ENCODE data around the gene FBXL5. TPM values are rescaled to one million over a fixed set of nuclear protein-coding genes. Genes with fewer than 3 reads are reported as not detected.

The FBXL5 gene
- total and polyA plus RNA-seq, 9 of the 15 experiments (the other 6 are each of a cell fraction or from before 2014, with no cell fraction given): 6.0 to 35.2 (median 22.1) TPM

GRCh38 chr4:15653864-15654592 lies 1.1 kb downstream of the FBXL5 start (continued):
- no peak for TF ChIP-seq PBX2 (CRISPR knock-in tag; IDR thresholded peaks at IDR 0.05; ENCODE audit: low read depth)
- TF ChIP-seq PBX2 (tag; conservative IDR thresholded peaks at IDR 0.05; ENCODE audit: low read depth): no peak
- TF ChIP-seq CEBPB (tag; IDR thresholded peaks at IDR 0.05): peak; percentile 62
- 0 out of 2 replicates have a peak, but pooled peaks have one; percentile 19 for TF ChIP-seq ARID1B (IDR thresholded peaks at IDR 0.05)
- TF ChIP-seq ZNF354B (CRISPR knock-in tag; IDR thresholded peaks at IDR 0.05): no peak
- no peak for TF ChIP-seq POLR2G (IDR thresholded peaks at IDR 0.05; ENCODE audit: low read depth, low read length)
- TF ChIP-seq POLR2H (tag; IDR thresholded peaks at IDR 0.05; ENCODE audit: low read depth): peak; percentile 45; the same call in 1 of the 2 replicates
- TF ChIP-seq RBM17 (IDR thresholded peaks at IDR 0.05; ENCODE audit: borderline replicate concordance, low read depth, low read length): no peak
- TF ChIP-seq THRAP3 (IDR thresholded peaks at IDR 0.05; ENCODE audit: borderline replicate concordance): no peak
- TF ChIP-seq CSDE1 (IDR thresholded peaks at IDR 0.05): no peak
- TF ChIP-seq SMAD1 (IDR thresholded peaks at IDR 0.05; ENCODE audit: low read depth, low read length, partially characterized antibody): no peak
- TF ChIP-seq THAP7 (CRISPR knock-in tag; IDR thresholded peaks at IDR 0.05): no peak
- no peak for TF ChIP-seq ZNF324 (CRISPR knock-in tag; IDR thresholded peaks at IDR 0.05)
- TF ChIP-seq XRCC4 (IDR thresholded peaks at IDR 0.05; ENCODE audit: extremely low read depth, insufficient read depth, insufficient read length): no peak
- TF ChIP-seq POLR2AphosphoS5 (IDR thresholded peaks at IDR 0.05; ENCODE audit: control insufficient read depth, insufficient read depth, low read depth, low read length): peak; percentile 50
- peak; percentile 39; the same call in 1 of the 2 replicates for TF ChIP-seq ATF7 (IDR thresholded peaks at IDR 0.05)
- peak; percentile 42 for TF ChIP-seq NFYB (IDR thresholded peaks at IDR 0.05; ENCODE audit: extremely low read depth, insufficient read length)
- TF ChIP-seq TCF7L2 (IDR thresholded peaks at IDR 0.05; ENCODE audit: low read depth, low read length): no peak
- no peak for TF ChIP-seq ARHGAP35 (IDR thresholded peaks at IDR 0.05; ENCODE audit: partially characterized antibody)
- TF ChIP-seq MYNN (IDR thresholded peaks at IDR 0.05): no peak
- TF ChIP-seq MYNN (CRISPR knock-in tag; IDR thresholded peaks at IDR 0.05): no peak
- TF ChIP-seq ZKSCAN8 (CRISPR knock-in tag; IDR thresholded peaks at IDR 0.05): no peak
- TF ChIP-seq ZNF140 (CRISPR knock-in tag; IDR thresholded peaks at IDR 0.05): no peak
- TF ChIP-seq CBX5 (IDR thresholded peaks at IDR 0.05; ENCODE audit: borderline replicate concordance, low read depth): no peak
- TF ChIP-seq ZNF41 (CRISPR knock-in tag; conservative IDR thresholded peaks at IDR 0.05): no peak
- no peak for TF ChIP-seq ZNF507 (tag; conservative IDR thresholded peaks at IDR 0.05)
- TF ChIP-seq TSC22D4 (tag; IDR thresholded peaks at IDR 0.05): no peak
